Activated T-cell treated with anti-CD3 and anti-CD28 coated beads, Interleukin-2, amount 50 U/mL, for 24 hours (primary cell): ENCODE results near the gene KISS1R.

Experiments used
- DNase-seq: peaks from one replicate; pipeline ENCODE4 v3.0.0-alpha.2; 2020
- H3K27ac Mint-ChIP-seq: 2 replicates; pipeline ENCODE4 v1.8.0; 2020; ENCODE audit warnings: mild to moderate bottlenecking, mixed read lengths
- H3K27me3 Mint-ChIP-seq: 2 replicates; pipeline ENCODE4 v1.8.0; 2020; ENCODE audit warnings: mixed read lengths
- H3K36me3 Mint-ChIP-seq: 2 replicates; pipeline ENCODE4 v1.8.0; 2020; ENCODE audit warnings: low read depth, mixed read lengths
- H3K4me1 Mint-ChIP-seq: 2 replicates; pipeline ENCODE4 v1.8.0; 2020; ENCODE audit warnings: low read depth, mixed read lengths
- H3K4me3 Mint-ChIP-seq: 2 replicates; pipeline ENCODE4 v1.8.0; 2020; ENCODE audit warnings: mild to moderate bottlenecking, moderate library complexity, mixed read lengths
- H3K9me3 Mint-ChIP-seq: 2 replicates; pipeline ENCODE4 v1.8.0; 2020; ENCODE audit warnings: mixed read lengths

Gene KISS1R

GRCh38 chr19:964116-964520 lies 47.0 kb downstream of the KISS1R start:
- Mint-ChIP-seq H3K9me3 (peaks cover 2% of the 10 kb centered on the region), H3K27me3 (no peaks in the 10 kb centered on the region), H3K36me3 (peaks cover 25% of the 10 kb centered on the region), H3K4me3 (no peak overlapping the region), H3K27ac (no peak overlapping the region), H3K4me1 (peaks cover 1% of the 10 kb centered on the region)
- no peak for DNase-seq

DNA sequence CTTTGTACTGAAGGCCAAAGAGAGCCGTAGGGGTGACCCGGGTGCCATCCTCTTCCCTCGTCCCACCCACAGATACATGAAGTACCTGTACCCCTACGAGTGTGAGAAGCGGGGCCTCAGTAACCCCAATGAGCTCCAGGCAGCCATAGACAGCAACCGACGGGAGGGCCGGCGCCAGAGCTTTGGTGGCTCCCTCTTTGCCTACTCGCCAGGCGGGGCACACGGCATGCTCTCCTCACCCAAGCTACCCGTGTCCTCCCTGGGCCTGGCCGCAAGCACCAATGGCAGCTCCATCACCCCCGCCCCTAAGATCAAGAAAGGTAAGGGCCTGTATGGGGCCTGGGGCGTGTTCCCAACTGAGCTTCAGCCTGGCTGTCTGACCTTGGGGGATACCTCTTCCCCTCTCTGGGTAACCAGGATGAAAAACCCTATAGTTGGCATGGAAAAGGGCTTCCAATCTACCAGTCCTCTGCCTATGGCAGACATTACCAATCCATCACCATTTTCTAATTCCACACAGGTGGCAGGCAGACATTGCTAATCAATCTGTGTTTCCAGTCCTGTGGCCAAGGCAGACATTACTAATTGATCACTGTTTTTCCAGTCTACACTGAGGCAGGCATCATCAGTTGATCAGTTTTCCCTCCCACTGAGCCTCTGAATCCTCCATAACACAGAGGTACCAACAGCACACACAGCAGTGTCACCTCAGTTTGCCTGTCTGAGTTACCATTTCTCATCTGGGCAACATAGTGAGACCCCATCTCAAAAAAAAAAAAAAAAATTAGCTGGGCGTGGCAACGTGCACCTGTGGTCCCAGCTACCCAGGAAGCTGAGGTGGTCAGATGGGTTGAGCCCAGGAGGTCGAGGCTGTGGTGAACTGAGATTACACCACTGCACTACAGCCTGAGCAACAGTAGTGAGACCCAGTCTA lies 47.9 kb downstream of the KISS1R start:
- peaks cover 2% of the 10 kb centered on the region for H3K9me3 Mint-ChIP-seq
- no peaks in the 10 kb centered on the region for H3K4me1 Mint-ChIP-seq
- no peak for DNase-seq
- H3K36me3 Mint-ChIP-seq = peaks cover 25% of the 10 kb centered on the region
- no peaks in the 10 kb centered on the region for H3K27me3 Mint-ChIP-seq
- no peak overlapping the region for H3K4me3 Mint-ChIP-seq
- no peak overlapping the region for H3K27ac Mint-ChIP-seq

DNA sequence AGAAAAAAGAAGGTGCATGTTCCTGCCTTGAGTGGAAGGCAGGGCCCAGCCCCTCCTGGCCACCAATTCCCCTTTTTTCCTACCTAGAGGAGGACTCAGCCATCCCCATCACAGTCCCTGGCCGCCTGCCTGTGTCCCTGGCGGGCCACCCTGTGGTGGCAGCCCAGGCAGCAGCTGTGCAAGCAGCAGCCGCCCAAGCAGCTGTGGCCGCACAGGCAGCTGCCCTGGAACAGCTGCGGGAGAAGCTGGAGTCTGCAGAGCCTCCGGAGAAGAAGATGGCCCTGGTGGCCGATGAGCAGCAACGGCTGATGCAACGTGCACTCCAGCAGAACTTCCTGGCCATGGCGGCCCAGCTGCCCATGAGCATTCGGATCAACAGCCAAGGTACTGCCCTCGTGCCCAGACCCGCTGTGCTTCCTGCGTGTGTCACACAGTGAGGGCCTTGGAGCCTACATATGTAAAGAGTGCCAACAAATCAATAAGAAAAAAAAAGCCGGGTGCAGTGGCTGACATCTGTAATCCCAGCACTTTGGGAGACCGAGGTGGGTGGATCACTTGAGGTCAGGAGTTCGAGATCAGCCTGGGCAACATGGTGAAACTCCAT lies 49.5 kb downstream of the KISS1R start:
- H3K4me1 Mint-ChIP-seq = no peaks in the 10 kb centered on the region
- peaks cover 7% of the 10 kb centered on the region for H3K9me3 Mint-ChIP-seq
- no peak for DNase-seq
- H3K27ac Mint-ChIP-seq = no peak overlapping the region
- no peak overlapping the region for H3K4me3 Mint-ChIP-seq
- H3K27me3 Mint-ChIP-seq = no peaks in the 10 kb centered on the region
- H3K36me3 Mint-ChIP-seq = peaks cover 37% of the 10 kb centered on the region
